Caco-2 (cell line): ENCODE measurements around the gene CALML5. TPM values are rescaled to one million over a fixed set of nuclear protein-coding genes. Genes with fewer than 3 reads are reported as not detected.

Experiments
- BruUV-seq: library from RNA; stranded (reverse); fragments of 400-500 nt; replicated peaks from 2 replicates; lab custom pipeline; 2021; lab: Mats Ljungman, UMichigan
- CTCF ChIA-PET: fragments of 300-600 bp; sonication (Branson Sonifier 250); formaldehyde crosslinking; loops from one replicate; lab custom pipeline; 2022; ENCODE audit warnings: antibody characterized with exemption; lab: Charles Lee
- POLR2A ChIA-PET: fragments of 300-600 bp; sonication (Branson Sonifier 250); formaldehyde crosslinking; loops from one replicate; lab custom pipeline; 2022; ENCODE audit warnings: antibody characterized with exemption; lab: Charles Lee
- DNase-seq, 2 experiments: peaks; one replicate each; pipeline versions ENCODE4 v3.0.0 to v3.0.0-alpha.2; 2020 to 2022
- H3K27me3 ChIP-seq: replicated peaks from 2 replicates; pipeline ENCODE4 v1.6.0; 2011; ENCODE audit warnings: low read length; ENCODE audit not compliant: control insufficient read depth, insufficient read depth
- H3K36me3 ChIP-seq: 2 replicates; pipeline ENCODE4 v1.5.1; 2011; ENCODE audit warnings: low read length; ENCODE audit not compliant: control insufficient read depth, insufficient read depth
- H3K4me1 ChIP-seq: fragments of 250-450 bp; sonication (Bioruptor Pico); 2 replicates; pipeline ENCODE4 v1.5.1; 2020; ENCODE audit warnings: mild to moderate bottlenecking
- H3K4me3 ChIP-seq: 2 replicates; pipeline ENCODE4 v1.5.1; 2011; ENCODE audit warnings: low read depth, mild to moderate bottlenecking, control low read depth, low read length
- H3K9me3 ChIP-seq: fragments of 250-450 bp; sonication (Bioruptor Pico); 2 replicates; pipeline ENCODE4 v1.5.1; 2020; ENCODE audit warnings: mild to moderate bottlenecking, moderate library complexity
- H3K27ac Mint-ChIP-seq: one replicate; pipeline ENCODE4 v1.8.0; 2022; ENCODE audit warnings: mixed read lengths; ENCODE audit not compliant: unreplicated experiment
- H3K27me3 Mint-ChIP-seq: one replicate; pipeline ENCODE4 v1.8.0; 2022; ENCODE audit warnings: mixed read lengths; ENCODE audit not compliant: insufficient read depth, unreplicated experiment
- H3K36me3 Mint-ChIP-seq: one replicate; pipeline ENCODE4 v1.8.0; 2022; ENCODE audit warnings: mild to moderate bottlenecking, mixed read lengths; ENCODE audit not compliant: insufficient read depth, unreplicated experiment
- H3K4me1 Mint-ChIP-seq: one replicate; pipeline ENCODE4 v1.8.0; 2022; ENCODE audit warnings: low read depth, mixed read lengths; ENCODE audit not compliant: unreplicated experiment
- H3K4me3 Mint-ChIP-seq: one replicate; pipeline ENCODE4 v1.8.0; 2022; ENCODE audit warnings: mild to moderate bottlenecking, moderate library complexity, mixed read lengths; ENCODE audit not compliant: unreplicated experiment
- H3K9me3 Mint-ChIP-seq: one replicate; pipeline ENCODE4 v1.8.0; 2022; ENCODE audit warnings: mixed read lengths; ENCODE audit not compliant: unreplicated experiment
- CTCF ChIP-seq, 2 experiments: fragments of 200-600 bp in 1 of 2; IDR thresholded peaks; 1 replicate in 1 of 2; 2 replicates in 1 of 2; pipeline versions ENCODE4 v1.5.1 to v1.8.0; 2011 to 2022; ENCODE audit warnings: antibody characterized with exemption in 1 of 2, control low read depth in 1 of 2, inconsistent platforms in 1 of 2, low read depth in 1 of 2, low read length in 1 of 2, mild to moderate bottlenecking in 1 of 2, moderate library complexity in 1 of 2; ENCODE audit not compliant: insufficient read depth in 1 of 2, severe bottlenecking in 1 of 2, unreplicated experiment in 1 of 2
- intact Hi-C: fragments of 100-400 bp; cut with micrococcal nuclease; formaldehyde crosslinking; loops from one replicate; pipeline ENCODE4 v1.10.0; 2022; ENCODE audit not compliant: unreplicated experiment
- total RNA-seq: library from RNA; stranded (reverse); gene quantifications from 2 replicates; pipeline ENCODE4 v1.2.3, GENCODE V29; 2022

Gene CALML5
- total RNA-seq, 1 experiment from 2014 or later: not detected

- Mint-ChIP-seq H3K27me3 (no peaks in the 10 kb centered on the region), H3K36me3 (peaks cover 7% of the 10 kb centered on the region), H3K4me3 (no peak overlapping the region), H3K4me1 (peaks cover 54% of the 10 kb centered on the region), H3K9me3 (peaks cover 8% of the 10 kb centered on the region), H3K27ac (no peak overlapping the region)
- no peak for TF ChIP-seq CTCF (IDR thresholded peaks at IDR 0.05; ENCODE audit: insufficient read depth in 1 of 2, low read depth in 1 of 2, low read length in 1 of 2, severe bottlenecking in 1 of 2, unreplicated experiment in 1 of 2)
- no TSS peak for BruUV-seq
- peaks cover 53% of the 10 kb centered on the region for H3K4me1 ChIP-seq
- intact Hi-C loops: no loop called here
- H3K27me3 ChIP-seq: no peaks in the 10 kb centered on the region
- no peak overlapping the region for H3K4me3 ChIP-seq
- CTCF ChIA-PET: no interaction called here
- POLR2A ChIA-PET: no interaction called here
- H3K9me3 ChIP-seq: no peaks in the 10 kb centered on the region
- no peaks in the 10 kb centered on the region for H3K36me3 ChIP-seq
- DNase-seq: no peak
Observed at GRCh38 chr10:5507649-5508131, 8.3 kb upstream of the CALML5 start.

GRCh38 chr10:5506751-5507648, 7.6 kb upstream of the CALML5 start:
- Mint-ChIP-seq H3K9me3 (peaks cover 8% of the 10 kb centered on the region), H3K4me3 (no peak overlapping the region), H3K27me3 (no peaks in the 10 kb centered on the region), H3K4me1 (peaks cover 51% of the 10 kb centered on the region), H3K36me3 (peaks cover 7% of the 10 kb centered on the region), H3K27ac (peak overlapping the region; percentile 76)
- H3K4me3 ChIP-seq: no peak overlapping the region
- CTCF ChIA-PET: no interaction called here
- peak in 1 of 2 experiments; percentile 28 for DNase-seq
- TF ChIP-seq CTCF (IDR thresholded peaks at IDR 0.05; ENCODE audit: insufficient read depth in 1 of 2, low read depth in 1 of 2, low read length in 1 of 2, severe bottlenecking in 1 of 2, unreplicated experiment in 1 of 2): no peak
- intact Hi-C loops: no loop called here
- H3K9me3 ChIP-seq: no peaks in the 10 kb centered on the region
- H3K4me1 ChIP-seq: peaks cover 54% of the 10 kb centered on the region
- H3K27me3 ChIP-seq: no peaks in the 10 kb centered on the region
- POLR2A ChIA-PET: no interaction called here
- no TSS peak for BruUV-seq
- no peaks in the 10 kb centered on the region for H3K36me3 ChIP-seq

GRCh38 chr10:5506246-5506645, 6.9 kb upstream of the CALML5 start:
- BruUV-seq: no TSS peak
- no peaks in the 10 kb centered on the region for H3K27me3 ChIP-seq
- no peak for TF ChIP-seq CTCF (IDR thresholded peaks at IDR 0.05; ENCODE audit: insufficient read depth in 1 of 2, low read depth in 1 of 2, low read length in 1 of 2, severe bottlenecking in 1 of 2, unreplicated experiment in 1 of 2)
- CTCF ChIA-PET: no interaction called here
- Mint-ChIP-seq H3K27me3 (no peaks in the 10 kb centered on the region), H3K4me3 (no peak overlapping the region), H3K36me3 (peaks cover 7% of the 10 kb centered on the region), H3K9me3 (peaks cover 8% of the 10 kb centered on the region), H3K27ac (peak overlapping the region; percentile 76), H3K4me1 (peaks cover 50% of the 10 kb centered on the region)
- POLR2A ChIA-PET: no interaction called here
- intact Hi-C loops: no loop called here
- H3K36me3 ChIP-seq: no peaks in the 10 kb centered on the region
- peaks cover 49% of the 10 kb centered on the region for H3K4me1 ChIP-seq
- DNase-seq: no peak
- no peaks in the 10 kb centered on the region for H3K9me3 ChIP-seq
- no peak overlapping the region for H3K4me3 ChIP-seq
